ENCODE results near the gene FPGS.
A peak's percentile ranks its signal among the peaks of the same experiment; 100 is the strongest.

The FPGS gene

DNA sequence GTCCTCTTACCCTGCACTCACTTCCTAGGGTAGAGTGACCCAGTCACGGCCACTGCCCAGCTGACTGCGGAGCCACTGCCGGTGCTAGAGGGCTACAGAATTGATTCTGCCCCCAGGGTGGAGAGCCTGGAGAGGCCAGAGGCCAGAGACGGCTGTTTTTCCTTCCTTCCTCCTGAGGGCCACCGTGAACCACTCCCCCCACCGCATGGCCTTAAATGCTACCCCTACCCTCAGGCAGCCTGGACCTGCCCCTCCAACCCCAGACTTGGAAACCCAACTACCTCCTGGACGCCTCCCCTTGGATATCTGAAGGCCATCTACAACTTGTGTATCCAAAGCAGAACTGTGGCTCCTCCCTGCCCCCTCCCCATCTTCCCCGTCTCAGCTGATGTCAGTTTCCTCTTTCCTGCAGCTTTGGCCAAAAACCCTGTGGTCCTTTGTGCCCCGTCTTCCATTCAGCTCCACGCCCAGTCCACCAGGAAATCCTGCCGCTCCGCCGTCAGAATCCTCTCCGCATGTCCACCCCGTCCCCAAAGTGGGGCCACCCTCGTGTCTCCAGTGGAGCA lies 40.5 kb upstream of the FPGS start:
- no peaks in the 10 kb centered on the region for H3K36me3 ChIP-seq (ENCODE audit: control insufficient read depth, low read depth, low read length)
- H3K9me3 ChIP-seq (ENCODE audit: control insufficient read depth, low read depth, low read length): no peaks in the 10 kb centered on the region
- no peak overlapping the region for H3K27ac ChIP-seq (ENCODE audit: low read length)

DNA sequence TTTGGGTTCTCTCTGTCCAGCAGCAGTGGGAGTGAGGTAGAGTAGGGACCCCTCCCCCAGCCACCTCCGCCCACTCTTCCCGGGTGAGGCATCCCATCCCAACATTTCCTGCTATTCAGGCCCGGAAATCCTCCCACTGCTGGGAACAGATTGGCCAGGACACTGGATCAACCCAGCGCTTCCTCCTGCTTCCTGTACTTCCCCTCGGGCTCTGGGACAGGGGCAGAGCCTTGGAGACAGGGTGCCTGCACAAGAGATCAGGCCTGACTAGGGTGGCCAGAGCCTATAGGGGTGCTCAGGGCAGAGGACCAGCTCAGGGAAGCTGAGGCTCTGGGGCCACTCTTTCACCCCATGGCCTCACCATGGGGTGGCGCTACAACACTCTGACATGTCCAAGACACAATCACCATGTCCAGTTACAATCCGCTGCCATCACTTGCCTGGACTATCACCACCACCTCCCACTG lies 38.7 kb upstream of the FPGS start:
- H3K27me3 ChIP-seq (ENCODE audit: control insufficient read depth, insufficient read depth, low read length): no peaks in the 10 kb centered on the region
- no peak overlapping the region for H3K9ac ChIP-seq (ENCODE audit: low read length)
- no peak overlapping the region for H3K4me3 ChIP-seq (ENCODE audit: low read length)
- peaks cover 6% of the 10 kb centered on the region for H3K4me1 ChIP-seq (ENCODE audit: control insufficient read depth, low read depth, low read length)
- H3K36me3 ChIP-seq (ENCODE audit: control insufficient read depth, low read depth, low read length): no peaks in the 10 kb centered on the region
- H3K27ac ChIP-seq (ENCODE audit: low read length): no peak overlapping the region
- H3K9me3 ChIP-seq (ENCODE audit: control insufficient read depth, low read depth, low read length): no peaks in the 10 kb centered on the region

More for the DNA sequence above, 40.5 kb upstream of the FPGS start:
- H3K4me3 ChIP-seq (ENCODE audit: low read length): no peak overlapping the region
- peaks cover 6% of the 10 kb centered on the region for H3K4me1 ChIP-seq (ENCODE audit: control insufficient read depth, low read depth, low read length)
- no peak overlapping the region for H3K9ac ChIP-seq (ENCODE audit: low read length)
- no peaks in the 10 kb centered on the region for H3K27me3 ChIP-seq (ENCODE audit: control insufficient read depth, insufficient read depth, low read length)

DNA sequence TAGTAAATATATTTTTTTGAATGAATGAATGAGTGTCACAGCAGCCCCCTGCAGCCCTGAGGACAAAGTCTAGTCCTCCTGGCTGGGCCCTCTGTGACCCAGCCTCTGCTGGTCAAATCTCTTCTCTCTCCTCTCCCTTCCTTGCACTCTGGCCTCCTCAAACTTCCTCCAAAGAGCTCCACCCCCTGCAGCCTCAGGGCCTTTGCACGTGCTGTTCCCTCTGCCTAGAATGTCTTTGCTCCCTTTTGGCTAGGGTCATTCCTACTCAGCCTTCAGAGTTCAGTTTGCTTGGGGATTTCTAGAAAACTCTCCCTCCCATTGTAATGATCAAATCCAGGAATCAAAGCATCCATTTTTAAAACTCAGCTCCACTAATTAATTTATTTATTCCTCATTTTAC lies 37.3 kb upstream of the FPGS start:
- peaks cover 7% of the 10 kb centered on the region for H3K27me3 ChIP-seq (ENCODE audit: control insufficient read depth, insufficient read depth, low read length)
- H3K9me3 ChIP-seq (ENCODE audit: control insufficient read depth, low read depth, low read length): no peaks in the 10 kb centered on the region
- no peak overlapping the region for H3K4me3 ChIP-seq (ENCODE audit: low read length)
- no peak overlapping the region for H3K27ac ChIP-seq (ENCODE audit: low read length)
- H3K36me3 ChIP-seq (ENCODE audit: control insufficient read depth, low read depth, low read length): no peaks in the 10 kb centered on the region
- peaks cover 11% of the 10 kb centered on the region for H3K4me1 ChIP-seq (ENCODE audit: control insufficient read depth, low read depth, low read length)
- H3K9ac ChIP-seq (ENCODE audit: low read length): no peak overlapping the region

DNA sequence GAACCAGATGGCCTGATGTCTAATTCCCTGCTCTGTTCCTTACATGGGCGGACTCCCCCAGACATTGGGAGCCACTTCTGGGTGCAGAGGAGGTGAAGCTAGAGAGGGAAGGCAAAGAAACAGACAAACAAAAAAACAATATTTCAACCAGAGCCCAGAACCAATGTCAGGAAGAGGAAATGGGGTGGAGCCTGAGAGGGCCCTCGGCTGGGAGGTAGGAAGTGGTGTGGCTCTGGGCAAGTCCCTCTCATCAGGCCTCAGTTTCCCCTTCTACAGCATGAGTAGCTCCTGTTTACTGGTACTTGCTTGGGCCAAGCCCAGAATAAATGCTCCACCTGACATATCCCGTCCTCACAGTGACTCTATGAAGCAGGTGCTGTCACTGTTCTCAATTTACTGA lies 35.3 kb upstream of the FPGS start:
- no peak overlapping the region for H3K9ac ChIP-seq (ENCODE audit: low read length)
- peaks cover 16% of the 10 kb centered on the region for H3K4me1 ChIP-seq (ENCODE audit: control insufficient read depth, low read depth, low read length)
- no peaks in the 10 kb centered on the region for H3K36me3 ChIP-seq (ENCODE audit: control insufficient read depth, low read depth, low read length)
- no peak overlapping the region for H3K27ac ChIP-seq (ENCODE audit: low read length)
- peaks cover 9% of the 10 kb centered on the region for H3K27me3 ChIP-seq (ENCODE audit: control insufficient read depth, insufficient read depth, low read length)
- H3K9me3 ChIP-seq (ENCODE audit: control insufficient read depth, low read depth, low read length): no peaks in the 10 kb centered on the region
- no peak overlapping the region for H3K4me3 ChIP-seq (ENCODE audit: low read length)

DNA sequence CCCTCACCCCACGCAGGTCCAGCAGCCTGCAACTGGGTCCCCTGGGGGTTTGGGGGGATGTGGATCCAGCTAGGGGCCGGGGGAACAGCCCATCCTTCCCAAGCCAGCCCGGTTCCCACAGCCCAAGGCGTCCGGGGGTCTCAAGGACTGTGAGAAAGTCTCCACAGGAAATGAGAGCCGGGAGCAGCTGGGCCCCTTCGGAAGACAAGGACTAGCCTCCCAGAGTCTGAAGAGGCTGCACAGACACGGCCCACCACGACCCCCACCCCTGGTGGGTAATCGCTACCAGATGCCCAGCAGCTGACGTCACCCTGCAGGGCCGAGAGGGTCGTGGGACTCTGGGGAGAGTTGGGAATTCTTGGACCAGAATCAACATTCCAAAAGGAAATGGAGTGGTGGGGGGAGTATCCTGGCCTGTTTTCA lies 34.8 kb upstream of the FPGS start:
- Histone ChIP-seq H3K4me3 (ENCODE audit: low read length) (no peak overlapping the region), H3K9ac (ENCODE audit: low read length) (no peak overlapping the region), H3K27me3 (ENCODE audit: control insufficient read depth, insufficient read depth, low read length) (peaks cover 9% of the 10 kb centered on the region), H3K27ac (ENCODE audit: low read length) (no peak overlapping the region), H3K9me3 (ENCODE audit: control insufficient read depth, low read depth, low read length) (no peaks in the 10 kb centered on the region), H3K4me1 (ENCODE audit: control insufficient read depth, low read depth, low read length) (peaks cover 15% of the 10 kb centered on the region), H3K36me3 (ENCODE audit: control insufficient read depth, low read depth, low read length) (no peaks in the 10 kb centered on the region)

DNA sequence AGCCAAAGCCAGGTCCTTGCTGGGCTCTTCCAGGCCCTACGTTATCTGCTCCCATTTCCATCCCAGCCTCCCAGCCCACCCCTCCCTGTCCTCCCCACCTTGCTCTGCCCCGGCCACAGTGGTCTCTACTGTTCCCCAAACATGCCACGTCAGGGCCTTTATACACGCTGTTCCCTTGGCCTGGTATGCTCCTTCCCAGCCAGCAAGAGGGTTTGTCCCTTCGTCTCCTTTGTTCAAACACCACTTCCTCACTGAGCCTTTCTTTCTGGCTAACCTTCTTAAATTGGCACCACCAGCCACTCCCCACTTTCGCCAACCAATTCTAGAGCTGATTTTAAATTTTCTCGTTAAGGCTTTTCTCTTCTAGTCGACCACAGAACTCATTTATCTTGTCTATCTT lies 34.0 kb upstream of the FPGS start:
- no peak overlapping the region for H3K9ac ChIP-seq (ENCODE audit: low read length)
- H3K27me3 ChIP-seq (ENCODE audit: control insufficient read depth, insufficient read depth, low read length): peaks cover 9% of the 10 kb centered on the region
- H3K4me1 ChIP-seq (ENCODE audit: control insufficient read depth, low read depth, low read length): peaks cover 15% of the 10 kb centered on the region
- H3K9me3 ChIP-seq (ENCODE audit: control insufficient read depth, low read depth, low read length): no peaks in the 10 kb centered on the region
- H3K4me3 ChIP-seq (ENCODE audit: low read length): no peak overlapping the region
- H3K36me3 ChIP-seq (ENCODE audit: control insufficient read depth, low read depth, low read length): no peaks in the 10 kb centered on the region
- H3K27ac ChIP-seq (ENCODE audit: low read length): no peak overlapping the region

DNA sequence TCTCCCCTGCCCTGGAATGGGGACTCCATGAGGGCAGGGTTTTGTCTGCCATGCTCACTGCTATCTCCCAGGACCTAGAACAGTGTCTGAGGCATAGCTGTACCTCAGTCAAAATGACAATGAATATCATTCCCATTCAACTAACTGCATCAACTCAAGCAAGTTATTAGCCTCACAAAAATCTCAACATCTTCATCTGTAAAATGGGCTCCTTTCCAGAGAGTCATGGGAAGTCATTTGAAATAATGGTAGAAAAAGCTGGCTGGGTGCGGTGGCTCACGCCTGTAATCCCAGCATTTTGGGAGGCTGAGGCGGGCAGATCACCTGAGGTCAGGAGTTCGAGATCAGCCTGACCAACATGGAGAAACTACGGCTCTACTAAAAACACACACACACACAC lies 33.6 kb upstream of the FPGS start:
- no peaks in the 10 kb centered on the region for H3K9me3 ChIP-seq (ENCODE audit: control insufficient read depth, low read depth, low read length)
- H3K27ac ChIP-seq (ENCODE audit: low read length): no peak overlapping the region
- peaks cover 15% of the 10 kb centered on the region for H3K4me1 ChIP-seq (ENCODE audit: control insufficient read depth, low read depth, low read length)
- H3K9ac ChIP-seq (ENCODE audit: low read length): no peak overlapping the region
- H3K4me3 ChIP-seq (ENCODE audit: low read length): no peak overlapping the region
- no peaks in the 10 kb centered on the region for H3K36me3 ChIP-seq (ENCODE audit: control insufficient read depth, low read depth, low read length)
- H3K27me3 ChIP-seq (ENCODE audit: control insufficient read depth, insufficient read depth, low read length): peaks cover 9% of the 10 kb centered on the region

DNA sequence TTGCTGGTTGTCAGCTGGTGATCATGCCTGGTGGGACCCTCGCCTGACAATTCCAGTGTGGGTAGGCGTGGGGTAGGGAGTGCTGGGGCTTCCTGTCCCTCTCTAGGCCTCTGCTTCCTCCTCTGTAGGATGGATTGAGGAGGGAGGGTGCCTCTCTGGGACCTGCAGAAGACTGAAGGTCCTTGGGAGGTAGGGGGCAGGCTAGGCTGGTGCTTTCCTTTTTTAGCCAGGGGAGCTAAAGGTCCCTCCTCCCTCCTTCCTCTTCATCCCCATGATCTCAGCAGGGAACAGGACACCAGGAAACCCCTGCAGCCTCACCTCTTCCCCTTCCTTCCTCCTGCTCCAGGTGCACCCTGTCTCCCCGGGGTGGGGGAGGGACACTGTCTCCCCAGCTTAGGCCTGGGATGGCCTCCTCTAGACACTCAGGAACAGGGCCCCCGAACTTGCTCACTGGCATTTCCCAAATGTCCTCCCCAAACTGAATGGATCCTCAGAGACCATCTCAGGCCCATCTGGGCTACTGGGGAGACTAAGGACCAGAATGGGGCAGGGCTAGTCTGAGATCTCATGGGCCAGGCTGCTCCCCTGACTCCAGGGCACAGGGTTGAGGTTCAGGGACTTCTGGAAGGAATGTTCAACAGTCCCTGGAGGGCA lies 32.6 kb upstream of the FPGS start:
- Histone ChIP-seq H3K4me1 (ENCODE audit: control insufficient read depth, low read depth, low read length) (peaks cover 15% of the 10 kb centered on the region), H3K9me3 (ENCODE audit: control insufficient read depth, low read depth, low read length) (no peaks in the 10 kb centered on the region), H3K4me3 (ENCODE audit: low read length) (peak overlapping the region; percentile 55), H3K36me3 (ENCODE audit: control insufficient read depth, low read depth, low read length) (no peaks in the 10 kb centered on the region), H3K9ac (ENCODE audit: low read length) (no peak overlapping the region), H3K27ac (ENCODE audit: low read length) (no peak overlapping the region), H3K27me3 (ENCODE audit: control insufficient read depth, insufficient read depth, low read length) (peaks cover 9% of the 10 kb centered on the region)

DNA sequence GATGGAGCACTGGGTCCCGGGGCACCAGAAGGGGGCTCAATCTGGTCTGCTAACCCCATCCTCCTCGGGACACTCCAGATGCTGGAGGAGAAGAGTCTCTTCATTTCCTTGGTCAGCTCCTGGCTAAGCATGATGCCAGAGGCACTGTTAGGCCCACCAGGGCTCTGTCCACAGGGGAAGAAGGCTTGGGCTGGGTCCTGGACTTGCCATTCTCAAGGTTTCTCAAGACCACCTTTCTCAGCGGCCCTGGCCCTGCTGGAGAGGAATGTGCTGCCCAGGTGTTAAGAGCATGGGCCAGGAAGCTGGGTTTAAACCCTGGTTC lies 32.1 kb upstream of the FPGS start:
- peaks cover 9% of the 10 kb centered on the region for H3K27me3 ChIP-seq (ENCODE audit: control insufficient read depth, insufficient read depth, low read length)
- H3K9ac ChIP-seq (ENCODE audit: low read length): no peak overlapping the region
- no peaks in the 10 kb centered on the region for H3K36me3 ChIP-seq (ENCODE audit: control insufficient read depth, low read depth, low read length)
- peaks cover 15% of the 10 kb centered on the region for H3K4me1 ChIP-seq (ENCODE audit: control insufficient read depth, low read depth, low read length)
- H3K4me3 ChIP-seq (ENCODE audit: low read length): peak overlapping the region; percentile 55
- no peak overlapping the region for H3K27ac ChIP-seq (ENCODE audit: low read length)
- no peaks in the 10 kb centered on the region for H3K9me3 ChIP-seq (ENCODE audit: control insufficient read depth, low read depth, low read length)

DNA sequence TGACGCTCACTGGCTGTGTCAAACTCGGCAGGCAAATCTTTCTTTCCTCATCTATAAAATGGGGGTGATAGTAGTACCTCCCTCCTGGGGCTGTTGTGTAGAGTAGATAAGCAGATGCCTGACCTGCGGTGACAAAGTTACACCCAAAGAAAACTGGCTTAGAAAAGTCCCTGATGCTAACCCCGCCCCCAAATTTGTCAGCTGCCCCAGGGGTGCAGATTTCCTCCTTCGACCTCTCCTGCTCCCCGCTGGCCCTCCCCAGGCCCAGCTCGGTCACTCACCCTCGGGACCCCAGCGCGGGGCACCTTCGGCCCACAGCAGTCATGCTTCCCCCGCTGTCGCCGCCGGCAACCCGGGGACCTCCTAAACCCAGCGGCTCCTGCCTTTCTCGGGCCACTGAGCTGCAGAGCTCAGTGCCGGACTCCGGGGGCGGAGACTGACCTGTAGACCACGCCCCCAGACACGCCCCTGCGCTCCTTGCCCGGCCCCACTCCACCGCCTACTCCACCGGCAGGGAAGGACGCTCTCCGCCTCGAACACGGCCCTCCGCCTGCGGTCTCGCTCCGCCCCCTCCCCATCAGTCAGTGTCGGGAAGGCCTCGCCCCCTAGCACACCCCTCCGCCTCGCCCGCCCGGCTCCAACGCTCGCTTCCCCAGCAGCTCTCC lies 31.6 kb upstream of the FPGS start:
- no peaks in the 10 kb centered on the region for H3K9me3 ChIP-seq (ENCODE audit: control insufficient read depth, low read depth, low read length)
- no peak overlapping the region for H3K27ac ChIP-seq (ENCODE audit: low read length)
- peak overlapping the region; percentile 55 for H3K4me3 ChIP-seq (ENCODE audit: low read length)
- H3K4me1 ChIP-seq (ENCODE audit: control insufficient read depth, low read depth, low read length): peaks cover 15% of the 10 kb centered on the region
- no peaks in the 10 kb centered on the region for H3K36me3 ChIP-seq (ENCODE audit: control insufficient read depth, low read depth, low read length)
- H3K27me3 ChIP-seq (ENCODE audit: control insufficient read depth, insufficient read depth, low read length): peaks cover 9% of the 10 kb centered on the region
- no peak overlapping the region for H3K9ac ChIP-seq (ENCODE audit: low read length)

DNA sequence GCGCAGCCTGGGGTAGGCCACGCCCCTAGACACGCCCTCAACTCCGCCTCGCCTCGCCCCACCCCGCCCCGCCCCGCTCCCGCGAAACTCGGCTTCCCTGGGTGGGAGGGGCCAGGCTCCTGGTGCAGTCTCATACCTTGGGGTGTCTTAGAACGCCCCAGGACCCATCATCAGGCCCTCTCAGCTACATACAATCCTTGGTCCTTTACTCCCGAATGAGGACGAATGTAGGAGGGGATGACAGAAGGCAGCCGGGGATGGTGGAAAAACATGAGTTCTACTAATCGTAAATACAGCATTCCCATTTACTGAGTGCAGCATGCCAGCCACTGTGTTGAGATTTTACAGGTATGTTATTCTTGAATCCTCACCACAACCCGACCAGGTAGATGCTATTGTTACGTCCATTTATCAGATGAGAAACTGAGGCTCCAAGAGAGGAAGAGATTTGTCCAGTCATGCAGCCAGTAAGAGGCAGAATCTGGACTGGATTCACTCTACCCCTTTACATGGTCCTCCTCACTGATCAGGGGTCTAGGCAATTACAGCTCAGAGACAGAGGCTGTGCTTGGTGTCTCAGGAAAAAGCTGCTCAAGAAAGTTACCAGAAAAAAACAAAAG lies 31.0 kb upstream of the FPGS start:
- Histone ChIP-seq H3K27ac (ENCODE audit: low read length) (no peak overlapping the region), H3K9ac (ENCODE audit: low read length) (no peak overlapping the region)

More for the DNA sequence above, 31.0 kb upstream of the FPGS start:
- H3K4me3 ChIP-seq (ENCODE audit: low read length): peak overlapping the region; percentile 50
- peaks cover 15% of the 10 kb centered on the region for H3K4me1 ChIP-seq (ENCODE audit: control insufficient read depth, low read depth, low read length)
- peaks cover 9% of the 10 kb centered on the region for H3K27me3 ChIP-seq (ENCODE audit: control insufficient read depth, insufficient read depth, low read length)
- no peaks in the 10 kb centered on the region for H3K36me3 ChIP-seq (ENCODE audit: control insufficient read depth, low read depth, low read length)
- H3K9me3 ChIP-seq (ENCODE audit: control insufficient read depth, low read depth, low read length): no peaks in the 10 kb centered on the region
